Stimulated activated CD4-positive, alpha-beta T cell treated with anti-CD3 and anti-CD28 coated beads, TNF-alpha, amount 100 ng/mL, for 24 hours (primary cell): ENCODE measurements around the gene PRAC1.

Source experiments
- DNase-seq, 3 experiments: peaks; one replicate each; pipeline ENCODE4 v3.0.0-alpha.2; 2020; ENCODE audit warnings: low read depth in 3 of 3

PRAC1 gene

DNA sequence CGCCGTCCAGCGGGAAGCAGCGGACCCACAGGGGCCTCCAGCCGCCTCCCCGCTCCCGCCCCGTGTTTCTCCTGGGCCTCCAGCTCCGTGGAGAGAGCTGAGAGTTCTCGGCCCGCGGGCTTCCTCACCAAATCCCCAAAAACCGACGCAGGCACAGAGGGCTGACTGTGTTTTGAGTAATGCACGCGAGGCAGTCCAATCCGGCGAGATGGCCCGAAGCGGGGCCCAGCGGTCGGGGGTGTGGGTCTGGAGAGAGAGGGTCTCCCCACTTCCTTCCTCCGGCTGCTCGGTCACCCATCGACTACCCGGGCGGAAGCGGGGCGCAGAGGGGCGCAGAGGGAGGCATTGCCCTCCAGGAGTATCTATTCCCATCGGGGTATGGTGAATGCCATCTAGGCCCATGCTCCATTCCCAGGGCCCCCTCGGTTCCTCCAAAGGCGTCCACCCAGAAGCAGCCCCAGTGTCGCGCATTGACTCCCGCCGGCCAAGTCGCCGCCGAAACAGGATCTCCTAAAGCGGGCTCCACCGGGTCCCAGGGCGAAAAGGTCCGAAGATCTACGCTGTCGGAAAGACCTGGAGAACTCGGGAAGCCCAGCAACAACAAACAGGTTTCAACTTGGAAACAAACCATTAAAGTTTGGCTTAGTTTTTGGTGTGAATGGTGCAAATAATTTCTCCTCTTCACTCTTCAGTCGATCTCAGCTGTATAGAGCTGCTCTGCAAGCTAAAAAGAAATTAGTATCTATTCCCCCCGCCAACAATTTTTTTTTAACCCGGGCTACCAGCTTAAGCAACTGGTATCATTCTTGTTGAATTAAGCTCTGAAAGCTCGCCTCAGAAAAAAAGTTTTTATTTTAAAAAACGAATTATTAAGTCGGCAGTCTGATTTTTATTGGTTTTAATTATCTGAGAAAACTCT lies 25.4 kb upstream of the PRAC1 start:
- DNase-seq, result no peak

DNA sequence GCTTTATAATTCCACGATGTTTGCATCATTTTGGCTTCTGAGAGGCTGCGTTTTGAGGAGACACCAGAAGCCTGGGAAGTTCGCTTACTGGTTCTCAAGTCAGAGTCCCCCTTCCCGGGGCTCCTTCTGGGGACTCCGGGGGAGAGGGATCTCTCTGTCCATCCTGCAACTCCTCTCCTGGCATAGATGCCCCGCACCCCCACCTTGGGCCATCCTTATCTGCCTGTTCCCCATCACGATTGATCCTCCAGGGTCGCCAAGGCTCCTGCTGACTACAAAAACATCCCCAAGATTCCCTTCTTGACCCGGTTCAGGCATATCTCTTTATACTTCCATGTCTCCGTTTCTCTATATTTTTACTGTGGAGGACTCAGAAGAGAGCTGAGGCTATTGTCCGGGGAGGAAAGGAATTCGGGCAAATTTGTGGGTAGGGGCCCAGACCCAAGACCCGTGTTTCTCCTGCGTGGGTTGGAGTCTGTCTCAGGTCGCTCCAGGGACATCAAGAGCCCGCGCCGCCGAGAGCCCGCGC lies 24.7 kb upstream of the PRAC1 start:
- DNase-seq, result no peak

DNA sequence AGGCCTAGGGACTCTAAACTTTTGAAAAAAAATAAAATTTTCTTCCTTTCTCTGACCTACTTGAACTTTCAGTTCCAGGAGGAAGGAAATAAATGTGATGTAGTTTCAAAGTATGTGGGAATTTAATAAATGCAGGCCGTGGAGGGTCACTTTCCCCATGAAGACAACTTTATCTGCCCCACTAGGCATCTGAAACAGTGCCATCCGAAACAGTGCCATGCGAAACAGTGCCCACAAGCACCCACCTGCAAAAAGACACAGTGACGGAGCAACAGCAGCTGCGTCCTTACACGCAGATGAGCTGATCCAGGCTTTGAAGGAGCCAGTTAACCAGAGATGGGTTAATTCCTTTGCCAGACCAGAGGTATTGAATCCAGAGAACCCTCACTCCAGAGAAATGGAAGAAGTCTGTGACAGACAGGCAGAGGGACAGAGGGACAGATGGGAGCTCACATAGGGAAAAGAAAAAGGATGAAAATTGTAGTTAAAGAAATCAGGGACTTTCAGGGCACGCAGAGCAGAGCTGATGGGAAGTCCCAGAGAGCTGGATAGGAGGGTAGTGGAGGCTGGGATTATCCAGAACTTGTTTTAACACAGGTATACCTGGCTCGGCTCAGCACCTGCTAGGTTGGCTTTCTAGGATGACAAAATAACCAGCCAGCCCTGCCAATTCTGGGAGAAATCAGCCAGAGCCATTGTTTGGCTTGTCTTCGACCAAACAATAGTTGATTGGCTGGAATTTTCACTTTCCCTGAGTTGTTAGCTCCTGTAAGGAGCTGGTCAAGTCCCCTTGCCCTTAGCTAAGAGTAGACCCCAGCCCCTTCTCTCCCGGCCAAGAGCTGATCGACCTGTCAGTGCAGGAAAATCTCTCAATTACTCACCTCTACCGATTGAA lies 23.3 kb upstream of the PRAC1 start:
- DNase-seq, result no peak

DNA sequence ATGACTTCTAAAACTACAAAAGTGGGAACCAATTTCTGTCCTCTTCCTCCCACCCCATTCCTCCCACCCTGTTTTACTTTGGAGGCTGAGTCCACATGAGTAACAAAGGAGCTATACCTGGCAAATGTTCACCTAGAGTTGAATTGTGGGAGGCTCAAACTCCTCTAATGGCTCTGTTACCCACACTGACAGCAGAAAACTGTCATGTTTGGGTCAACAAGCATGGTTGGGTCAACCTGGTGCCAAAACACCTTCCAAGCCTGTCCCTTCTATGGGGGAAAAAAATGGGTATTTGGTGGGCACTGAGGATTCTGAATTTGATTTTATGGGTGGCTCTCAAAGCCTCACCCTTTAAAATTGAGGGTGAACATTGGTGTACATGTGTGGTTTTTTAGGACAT lies 18.2 kb upstream of the PRAC1 start:
- DNase-seq, result no peak

GRCh38 chr17:48738803-48739526 lies 16.6 kb upstream of the PRAC1 start:
- DNase-seq, result no peak

DNA sequence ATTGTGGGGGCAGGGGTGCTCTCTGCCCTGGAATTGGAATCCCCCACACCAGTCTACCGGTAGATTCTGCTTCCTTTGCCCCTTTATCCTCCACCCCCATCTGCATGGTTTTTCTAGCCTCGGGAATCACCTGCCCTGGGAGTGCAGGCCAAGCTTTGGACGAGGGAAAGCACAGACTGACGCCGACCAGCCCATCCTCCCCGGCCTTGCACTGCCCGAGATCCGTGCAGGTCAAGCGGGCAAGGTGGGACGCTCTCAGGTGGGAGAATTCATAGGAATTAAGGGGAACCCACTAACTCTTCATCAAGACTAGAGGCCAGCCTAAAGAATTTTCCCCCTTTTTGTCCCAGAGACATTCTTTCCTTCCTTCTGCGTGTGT lies 16.1 kb upstream of the PRAC1 start:
- DNase-seq, result no peak

GRCh38 chr17:48737330-48738043 lies 15.2 kb upstream of the PRAC1 start:
- DNase-seq, result no peak

DNA sequence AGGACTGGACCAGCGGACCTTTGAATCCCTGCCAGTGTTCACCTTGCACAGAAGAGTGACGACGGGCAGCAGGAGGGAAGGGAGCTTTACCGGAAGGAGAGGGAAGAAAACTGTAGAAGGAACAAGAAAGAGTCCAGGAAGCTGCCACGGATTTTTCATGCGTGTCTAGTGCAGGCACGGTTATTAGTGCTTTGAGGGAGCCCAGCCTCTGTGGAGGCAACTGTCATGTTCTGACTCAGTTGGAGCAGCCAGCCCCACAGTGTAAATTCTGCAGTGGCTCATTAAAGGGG lies 12.7 kb upstream of the PRAC1 start:
- no peak for DNase-seq

GRCh38 chr17:48734333-48735061 lies 12.2 kb upstream of the PRAC1 start:
- DNase-seq, result no peak

DNA sequence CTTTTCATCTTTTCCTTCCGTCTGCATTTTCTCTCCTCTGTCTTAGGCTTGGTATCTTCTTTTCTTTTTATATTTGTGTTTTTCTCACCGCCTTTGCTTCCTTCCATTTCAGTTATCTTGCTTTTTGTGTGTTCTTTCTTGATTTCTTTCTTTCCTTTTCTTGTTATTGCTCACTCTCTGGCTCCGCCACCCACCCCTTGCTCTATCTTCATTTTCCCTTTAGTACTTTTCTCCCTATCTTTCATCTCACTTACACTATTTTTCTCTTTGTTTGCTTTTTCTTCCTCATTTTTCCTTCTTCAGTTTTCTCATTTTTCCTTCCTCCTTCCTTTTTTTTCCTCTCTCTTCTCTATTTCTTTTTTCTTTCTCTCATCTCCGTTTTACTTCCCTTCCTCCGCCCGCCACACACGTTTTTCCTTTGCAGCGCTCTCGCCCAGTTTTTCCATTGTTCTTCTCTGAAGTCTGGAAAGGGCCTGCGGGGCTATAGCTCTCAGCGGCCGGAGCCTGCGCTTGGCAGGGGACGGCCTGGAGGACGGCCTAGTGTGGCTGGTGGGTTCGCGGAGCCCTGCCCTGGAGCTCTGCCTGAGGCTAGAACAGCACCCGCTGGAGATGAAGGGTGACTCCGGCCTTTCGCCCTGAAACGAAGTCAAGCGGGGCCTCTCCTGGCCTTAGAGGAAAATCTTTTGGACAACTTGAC lies 11.5 kb upstream of the PRAC1 start:
- DNase-seq, result no peak

DNA sequence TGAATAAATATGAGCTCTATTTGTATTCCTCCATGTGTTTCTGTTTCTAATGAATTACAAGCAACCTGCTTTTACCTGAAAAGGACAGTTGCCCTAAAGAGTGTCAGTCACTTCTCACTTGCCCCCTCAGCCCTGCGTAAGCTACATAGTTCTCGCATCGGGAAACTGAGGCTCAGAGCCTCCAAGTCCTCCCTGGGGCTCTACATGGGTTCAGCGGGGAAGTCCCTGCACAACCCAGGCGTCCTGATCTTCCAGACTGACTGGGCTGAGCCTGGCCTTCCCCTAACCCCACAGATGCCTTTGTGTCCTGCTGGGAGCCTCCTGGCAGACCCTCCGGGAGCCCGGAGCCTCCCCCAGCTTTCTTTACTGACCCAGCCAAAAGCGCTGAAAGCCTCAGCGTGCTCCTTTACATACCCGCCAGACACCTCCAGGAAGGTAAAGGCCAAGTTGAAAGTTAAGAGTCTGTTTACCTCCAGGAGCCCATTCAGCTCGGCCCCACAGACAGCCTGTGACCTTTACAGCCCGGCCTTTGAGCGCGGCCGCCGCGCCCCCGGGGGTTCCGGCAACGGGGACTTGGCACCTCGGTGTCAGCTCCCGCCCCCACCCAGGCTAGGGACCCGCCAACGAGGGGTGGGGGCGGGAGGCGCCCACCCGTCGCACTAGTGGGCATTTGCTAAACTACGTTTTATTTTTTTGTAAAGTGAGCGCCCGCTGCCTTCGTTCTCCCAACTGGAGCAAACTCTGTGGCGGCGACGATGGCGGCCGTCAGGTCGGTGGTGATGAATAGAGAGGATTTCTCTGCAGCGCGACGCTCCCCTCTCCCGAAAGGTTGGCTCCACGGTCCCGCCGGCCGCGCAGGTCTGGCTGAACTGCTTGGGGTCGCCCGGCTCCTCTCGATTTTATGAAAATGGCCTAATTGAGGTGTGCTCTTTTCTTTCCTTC lies 10.6 kb upstream of the PRAC1 start:
- no peak for DNase-seq

- DNase-seq, result no peak
These were observed 9.0 kb upstream of the PRAC1 start for GRCh38 chr17:48731355-48731754.

- DNase-seq, result no peak
These were observed 7.9 kb upstream of the PRAC1 start for GRCh38 chr17:48730240-48730550.

GRCh38 chr17:48729335-48730239 lies 7.3 kb upstream of the PRAC1 start:
- no peak for DNase-seq

DNA sequence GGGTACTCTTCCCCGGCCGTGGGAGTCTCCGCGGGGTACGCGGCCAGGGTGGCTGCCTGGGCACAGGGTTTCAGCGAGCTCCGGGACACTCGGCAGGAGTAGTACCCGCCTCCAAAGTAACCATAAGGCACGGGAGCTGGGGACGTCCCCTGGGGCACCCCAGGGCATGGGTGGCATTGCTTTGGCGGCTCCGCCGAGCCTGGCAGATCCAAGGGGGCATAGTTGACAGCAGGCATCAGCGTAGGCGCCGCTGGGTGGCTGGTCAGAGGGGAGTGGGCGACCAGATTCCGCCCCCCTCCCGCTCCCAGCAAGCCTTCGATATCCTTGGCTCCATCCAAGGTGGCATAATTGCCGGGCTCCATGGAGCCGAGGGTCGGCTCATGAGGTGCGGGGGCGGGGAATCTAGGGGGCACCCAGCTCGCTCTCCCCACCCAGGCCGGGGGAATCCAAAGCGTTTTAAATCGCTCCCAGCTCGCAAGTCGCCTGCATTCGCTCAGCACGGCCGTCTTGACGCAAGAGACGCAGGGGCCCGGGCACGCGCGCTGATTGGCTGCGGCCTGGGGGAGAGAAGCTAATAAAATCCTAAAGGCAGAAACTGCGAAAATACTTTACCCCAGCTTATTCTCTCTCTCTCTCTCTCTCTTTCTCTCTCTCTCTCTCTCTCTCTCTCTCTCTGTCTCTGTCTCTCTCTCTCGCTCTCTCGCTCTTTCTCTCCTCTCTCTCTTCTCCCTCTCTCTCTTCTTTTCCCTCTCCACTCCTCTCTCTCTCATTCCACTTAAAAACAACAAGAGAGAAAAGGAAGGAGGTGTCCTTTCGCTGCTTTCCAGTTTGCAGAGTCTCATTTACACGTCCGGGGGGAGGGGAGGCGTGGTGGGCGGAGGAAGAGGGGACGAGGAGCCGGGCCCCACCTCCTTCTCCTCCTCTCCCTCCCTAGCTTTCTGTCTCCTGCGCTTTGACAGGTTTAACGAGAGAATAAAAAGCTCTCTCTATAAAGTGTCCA lies 6.2 kb upstream of the PRAC1 start, which contains the start of gene HOXB13:
TSS of gene HOXB13 (minus strand) at position 519 of the 1,000 bp plus-strand sequence. CDS start at position 362, 157 bp downstream.
- DNase-seq, result peak in 2 of 3 experiments; percentile 18 to 46

DNA sequence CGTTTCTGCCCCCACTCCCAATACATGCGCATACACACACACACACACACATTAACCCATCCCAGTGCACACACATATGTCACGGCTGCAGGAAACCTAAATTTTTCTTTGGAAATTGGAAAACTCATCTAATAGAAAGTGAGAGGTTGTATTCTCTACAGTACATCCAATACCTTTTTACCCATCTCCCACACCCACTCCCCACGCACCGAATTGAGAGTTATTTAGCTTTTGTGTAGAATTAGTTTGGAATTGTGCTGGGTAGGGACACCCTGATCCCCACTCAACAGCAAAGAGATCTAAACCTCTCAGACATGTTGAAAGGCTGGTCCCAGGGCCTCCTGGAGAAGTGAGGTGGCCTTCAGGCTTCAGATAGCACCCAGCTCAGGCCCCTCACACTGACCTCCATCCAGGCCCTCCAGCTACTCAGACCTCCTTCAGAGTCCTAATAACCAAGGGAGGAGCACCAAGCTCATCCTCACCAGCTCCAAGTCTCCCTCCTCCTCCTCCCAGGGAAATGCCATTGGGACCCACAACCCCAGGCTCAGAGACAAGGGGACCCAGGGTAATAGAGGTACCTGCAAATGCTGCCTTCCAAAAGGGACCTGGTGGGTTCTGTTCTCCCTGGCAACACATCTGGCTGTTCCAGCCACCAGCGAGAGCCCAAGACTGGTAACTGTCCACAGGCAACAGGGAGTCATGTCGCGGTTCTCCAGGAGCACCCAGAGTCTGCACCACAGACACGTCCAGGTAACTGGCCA lies 5.3 kb upstream of the PRAC1 start:
- DNase-seq, result no peak
